Fibroblast of lung (primary cell): ENCODE data around the gene SLC17A9. TPM values are rescaled to one million over a fixed set of nuclear protein-coding genes. Genes with fewer than 3 reads are reported as not detected.

ENCODE experiments used
- DNase-seq, 2 donors: peaks; one replicate each; pipeline versions ENCODE4 v3.0.0 to v3.0.0-alpha.2; 2010; ENCODE audit warnings: low read depth in 2 of 2
- H2AFZ ChIP-seq: 2 replicates; pipeline ENCODE4 v1.5.1; 2012; ENCODE audit warnings: low read length, control low read depth, inconsistent platforms
- H3K27ac ChIP-seq: 2 replicates; pipeline ENCODE4 v1.5.1; 2011; ENCODE audit warnings: low read length, control low read depth; ENCODE audit not compliant: insufficient read depth
- H3K27me3 ChIP-seq: 2 replicates; pipeline ENCODE4 v1.5.1; 2011; ENCODE audit warnings: mild to moderate bottlenecking, low read length; ENCODE audit not compliant: control insufficient read depth, insufficient read depth
- H3K36me3 ChIP-seq: 2 replicates; pipeline ENCODE4 v1.5.1; 2011; ENCODE audit warnings: low read length; ENCODE audit not compliant: control insufficient read depth, insufficient read depth
- H3K4me1 ChIP-seq: 2 replicates; pipeline ENCODE4 v1.5.1; 2011; ENCODE audit warnings: low read length; ENCODE audit not compliant: control insufficient read depth, insufficient read depth; ENCODE audit errors: extremely low read depth
- H3K4me2 ChIP-seq: 2 replicates; pipeline ENCODE4 v1.5.1; 2011; ENCODE audit warnings: low read length, control low read depth; ENCODE audit not compliant: insufficient read depth; ENCODE audit errors: extremely low read depth
- H3K4me3 ChIP-seq, 4 experiments: fragments of 200-600 bp in 1 of 4; sonication (generic) in 1 of 4; replicated peaks in 1 of 4; 2 replicates each; pipeline ENCODE4 v1.5.1; 2011 to 2016; ENCODE audit warnings: low read length in 4 of 4, low read depth in 3 of 4, mild to moderate bottlenecking in 3 of 4, control low read depth in 2 of 4, inconsistent platforms in 1 of 4, mixed read lengths in 1 of 4; ENCODE audit not compliant: insufficient read depth in 1 of 4; ENCODE audit errors: control extremely low read depth in 1 of 4
- H3K79me2 ChIP-seq: 2 replicates; pipeline ENCODE4 v1.5.1; 2012; ENCODE audit warnings: mild to moderate bottlenecking, low read length, inconsistent platforms; ENCODE audit not compliant: control insufficient read depth, insufficient read depth
- H3K9ac ChIP-seq: 2 replicates; pipeline ENCODE4 v1.5.1; 2011; ENCODE audit warnings: mild to moderate bottlenecking, low read length, control low read depth; ENCODE audit not compliant: insufficient read depth
- H3K9me3 ChIP-seq: 2 replicates; pipeline ENCODE4 v1.5.1; 2012; ENCODE audit warnings: low read depth, low read length; ENCODE audit not compliant: control insufficient read depth, insufficient read depth
- H4K20me1 ChIP-seq: 2 replicates; pipeline ENCODE4 v1.5.1; 2011; ENCODE audit warnings: low read length; ENCODE audit not compliant: control insufficient read depth, insufficient read depth; ENCODE audit errors: extremely low read depth
- EZH2 ChIP-seq: IDR thresholded peaks from 2 replicates; pipeline ENCODE4 v1.5.1; 2012; ENCODE audit warnings: low read length, control low read depth, mild to moderate bottlenecking; ENCODE audit errors: missing control alignments
- polyA plus RNA-seq, 2 donors: library from polyadenylated mRNA; depleted of rRNA in 1 of 2; stranded (reverse) in 1 of 2; unstranded in 1 of 2; fragments of >200 nt; gene quantifications; 2 replicates each; pipeline ENCODE4 v1.2.1, GENCODE V29; 2011 to 2012; ENCODE audit warnings: missing spikeins in 1 of 2
- total RNA-seq: library from RNA; depleted of rRNA; stranded (reverse); fragments of >200 nt; gene quantifications from 2 replicates; pipeline ENCODE4 v1.2.1, GENCODE V29; 2014
- TF ChIP-seq, protein P1 (sequence below), 2 donors: IDR thresholded peaks in 1 of 2; conservative IDR thresholded peaks in 1 of 2; 1 replicate in 1 of 2; 2 replicates in 1 of 2; pipeline ENCODE4 v1.5.1; 2011 to 2012; ENCODE audit warnings: low read length in 2 of 2, control low read depth in 1 of 2, inconsistent platforms in 1 of 2, low read depth in 1 of 2, mild to moderate bottlenecking in 1 of 2

Gene SLC17A9
- total and polyA plus RNA-seq, 2 donors (not counting 1 experiment from before 2014, with no cell fraction given) = 6.4 to 6.8 TPM

DNA sequence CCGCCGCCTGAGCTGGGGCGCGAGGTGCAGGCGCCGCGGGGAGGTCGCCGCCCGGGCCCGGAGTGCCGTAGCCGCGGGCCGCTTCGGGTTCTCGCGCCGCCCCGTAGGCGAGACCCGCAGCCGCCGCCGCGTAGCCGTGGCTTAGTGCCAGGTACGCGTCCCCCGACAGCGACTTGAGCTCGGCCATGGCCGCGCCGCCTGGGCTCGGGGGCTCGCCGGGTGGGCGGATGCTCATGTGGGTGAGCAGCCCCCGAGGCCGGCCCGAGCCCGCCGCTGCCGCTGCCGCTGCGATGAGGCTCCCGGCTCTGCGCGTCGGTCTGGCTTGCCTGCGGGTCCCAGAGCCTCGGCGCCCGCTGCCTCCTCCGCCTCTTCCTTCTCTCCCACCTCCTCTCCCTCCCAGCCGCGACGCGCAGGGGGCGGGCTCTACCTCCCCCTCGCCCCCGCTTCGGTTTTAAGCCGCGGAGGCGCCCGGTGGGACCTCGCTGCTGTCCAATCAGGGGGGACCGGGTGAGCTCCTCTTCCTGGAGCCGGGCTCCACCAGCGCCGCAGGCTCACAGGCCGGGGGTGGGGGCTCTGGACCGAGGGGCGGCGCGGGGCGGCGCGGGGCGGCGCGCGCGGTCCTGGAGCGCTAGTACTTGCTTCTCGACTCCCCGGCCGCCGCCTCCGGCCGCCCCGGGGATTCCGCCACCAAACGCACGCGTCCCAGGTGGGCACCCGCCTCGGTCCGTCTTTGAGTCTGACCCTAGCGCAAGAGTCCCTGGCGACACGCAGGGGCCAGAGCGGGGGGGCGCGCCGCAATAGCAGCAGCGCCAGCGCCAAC is 54.2 kb downstream of the SLC17A9 start, which contains the start of gene BHLHE23:
Gene BHLHE23, minus strand, starts transcription at position 425 of the 820 bp plus-strand sequence. Its CDS starts 190 bp downstream, at position 235.
- Histone ChIP-seq H3K27me3 (peaks cover 69% of the 10 kb centered on the region), H3K4me1 (no peaks in the 10 kb centered on the region), H3K36me3 (no peaks in the 10 kb centered on the region), H3K9me3 (no peaks in the 10 kb centered on the region), H4K20me1 (no peaks in the 10 kb centered on the region), H3K4me2 (no peak within 1 kb of the TSS), H3K9ac (no peak within 1 kb of the TSS), H3K27ac (no peak within 1 kb of the TSS), H2AFZ (no peak within 1 kb of the TSS), H3K79me2 (no peaks in the 10 kb centered on the region), H3K4me3 (no peak within 1 kb of the TSS)
- peak; percentile 76 for TF ChIP-seq EZH2
- TF ChIP-seq, protein P1, sequence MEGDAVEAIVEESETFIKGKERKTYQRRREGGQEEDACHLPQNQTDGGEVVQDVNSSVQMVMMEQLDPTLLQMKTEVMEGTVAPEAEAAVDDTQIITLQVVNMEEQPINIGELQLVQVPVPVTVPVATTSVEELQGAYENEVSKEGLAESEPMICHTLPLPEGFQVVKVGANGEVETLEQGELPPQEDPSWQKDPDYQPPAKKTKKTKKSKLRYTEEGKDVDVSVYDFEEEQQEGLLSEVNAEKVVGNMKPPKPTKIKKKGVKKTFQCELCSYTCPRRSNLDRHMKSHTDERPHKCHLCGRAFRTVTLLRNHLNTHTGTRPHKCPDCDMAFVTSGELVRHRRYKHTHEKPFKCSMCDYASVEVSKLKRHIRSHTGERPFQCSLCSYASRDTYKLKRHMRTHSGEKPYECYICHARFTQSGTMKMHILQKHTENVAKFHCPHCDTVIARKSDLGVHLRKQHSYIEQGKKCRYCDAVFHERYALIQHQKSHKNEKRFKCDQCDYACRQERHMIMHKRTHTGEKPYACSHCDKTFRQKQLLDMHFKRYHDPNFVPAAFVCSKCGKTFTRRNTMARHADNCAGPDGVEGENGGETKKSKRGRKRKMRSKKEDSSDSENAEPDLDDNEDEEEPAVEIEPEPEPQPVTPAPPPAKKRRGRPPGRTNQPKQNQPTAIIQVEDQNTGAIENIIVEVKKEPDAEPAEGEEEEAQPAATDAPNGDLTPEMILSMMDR (conservative IDR thresholded peaks at IDR 0.05 in 1 of 2, IDR thresholded peaks at IDR 0.05 in 1 of 2; ENCODE audit: low read depth in 1 of 2, low read length in 2 of 2) = no peak
- no peak for DNase-seq

DNA sequence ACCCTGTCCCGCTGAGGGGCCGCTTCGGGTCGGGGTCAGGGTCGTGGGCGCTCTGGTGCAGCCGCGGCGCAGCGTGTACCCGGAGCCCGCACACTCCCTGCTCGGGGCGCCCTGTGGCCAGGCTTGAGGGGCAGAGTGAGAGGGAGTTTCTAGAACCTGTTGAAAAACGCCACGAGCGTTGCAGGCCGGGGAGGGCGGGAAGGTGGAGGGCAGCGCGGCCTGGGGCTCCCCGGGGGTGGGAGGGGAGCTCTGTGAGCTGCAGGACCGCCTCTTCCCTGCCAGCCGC is 54.8 kb downstream of the SLC17A9 start:
- Histone ChIP-seq H3K36me3 (no peaks in the 10 kb centered on the region), H3K27me3 (peaks cover 67% of the 10 kb centered on the region), H3K4me3 (no peak overlapping the region), H3K4me2 (no peak overlapping the region), H3K9me3 (no peaks in the 10 kb centered on the region), H2AFZ (no peak overlapping the region), H3K9ac (no peak overlapping the region), H3K79me2 (no peaks in the 10 kb centered on the region), H4K20me1 (no peaks in the 10 kb centered on the region), H3K4me1 (no peaks in the 10 kb centered on the region), H3K27ac (no peak overlapping the region)
- DNase-seq = no peak
- TF ChIP-seq EZH2 = no peak
- TF ChIP-seq, protein P1 (conservative IDR thresholded peaks at IDR 0.05 in 1 of 2, IDR thresholded peaks at IDR 0.05 in 1 of 2; ENCODE audit: low read depth in 1 of 2, low read length in 2 of 2) = no peak

DNA sequence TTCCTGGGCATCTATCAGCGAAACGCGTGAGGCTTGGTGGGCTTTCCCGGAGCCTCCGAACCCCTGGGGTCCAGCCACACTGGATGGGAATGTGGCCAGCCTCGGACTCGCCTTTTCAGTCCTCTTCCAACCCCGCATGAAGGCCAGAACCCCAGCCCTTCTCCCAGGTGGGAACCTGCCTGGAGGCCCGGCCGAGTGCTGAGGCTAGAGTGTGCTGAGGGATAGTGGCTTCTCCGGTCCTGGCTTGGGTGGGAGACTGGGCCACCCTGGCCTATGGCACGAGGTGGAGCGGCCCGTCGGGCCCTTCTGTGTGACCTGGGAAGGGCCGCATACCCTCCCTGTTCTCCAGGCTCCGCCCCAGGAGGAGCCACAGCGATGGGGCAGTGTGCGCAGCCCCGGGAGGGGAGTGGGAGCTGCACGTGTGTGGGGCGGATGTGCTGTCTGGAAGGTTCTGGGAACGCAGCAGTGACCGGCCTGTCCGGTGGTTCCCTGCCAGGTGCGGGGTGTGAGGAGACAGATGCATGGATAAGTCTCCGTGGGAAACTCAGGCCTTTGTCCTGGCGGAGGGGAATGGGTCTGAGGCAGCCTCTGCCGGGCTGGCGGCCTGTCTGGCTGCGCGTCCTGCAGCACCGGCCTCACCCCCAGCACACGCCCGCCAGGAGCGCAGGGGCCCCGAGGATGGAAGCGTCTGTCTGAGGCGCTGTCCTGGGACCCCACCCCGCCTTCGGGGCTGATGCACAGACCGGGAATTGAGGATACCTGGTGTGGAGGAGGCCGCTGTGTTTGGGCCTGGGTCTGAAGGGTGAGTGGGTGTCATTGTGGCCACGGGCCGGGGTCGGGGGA is 55.4 kb downstream of the SLC17A9 start:
- Histone ChIP-seq H3K4me3 (no peak overlapping the region), H3K27me3 (peaks cover 72% of the 10 kb centered on the region), H3K9me3 (no peaks in the 10 kb centered on the region), H3K4me2 (no peak overlapping the region), H3K36me3 (no peaks in the 10 kb centered on the region), H3K4me1 (no peaks in the 10 kb centered on the region), H3K9ac (no peak overlapping the region), H2AFZ (no peak overlapping the region), H3K79me2 (no peaks in the 10 kb centered on the region), H4K20me1 (no peaks in the 10 kb centered on the region), H3K27ac (no peak overlapping the region)
- TF ChIP-seq EZH2 = peak; percentile 97
- TF ChIP-seq, protein P1 (conservative IDR thresholded peaks at IDR 0.05 in 1 of 2, IDR thresholded peaks at IDR 0.05 in 1 of 2; ENCODE audit: low read depth in 1 of 2, low read length in 2 of 2) = no peak
- DNase-seq = no peak
